Measurements from ENCODE around the gene NINJ2.

NINJ2 gene

GRCh38 chr12:527729-528128 is 135.5 kb downstream of the NINJ2 start:
- no peak for DNase-seq (ENCODE audit: low read depth)

- no peak for DNase-seq (ENCODE audit: low read depth)
Observed at GRCh38 chr12:527241-527640, 136.0 kb downstream of the NINJ2 start.

- DNase-seq (ENCODE audit: low read depth) = no peak
Observed at GRCh38 chr12:526089-526488, 137.2 kb downstream of the NINJ2 start.

- DNase-seq (ENCODE audit: low read depth) = no peak
Observed at GRCh38 chr12:524167-524951, 138.9 kb downstream of the NINJ2 start.

- DNase-seq (ENCODE audit: low read depth) = no peak
Observed at GRCh38 chr12:522692-523378, 140.4 kb downstream of the NINJ2 start.

GRCh38 chr12:520119-520518 is 143.1 kb downstream of the NINJ2 start:
- DNase-seq (ENCODE audit: low read depth) = no peak

- no peak for DNase-seq (ENCODE audit: low read depth)
Observed at GRCh38 chr12:517538-517937, 145.7 kb downstream of the NINJ2 start.

All from GM04504 (cell line).